ENCODE data around the gene DST.
"Not testable (repeated sequence)": the region's sequence is repeated elsewhere in the genome, so short reads cannot be mapped to it uniquely, and the experiment has no call there.

Gene DST

DNA sequence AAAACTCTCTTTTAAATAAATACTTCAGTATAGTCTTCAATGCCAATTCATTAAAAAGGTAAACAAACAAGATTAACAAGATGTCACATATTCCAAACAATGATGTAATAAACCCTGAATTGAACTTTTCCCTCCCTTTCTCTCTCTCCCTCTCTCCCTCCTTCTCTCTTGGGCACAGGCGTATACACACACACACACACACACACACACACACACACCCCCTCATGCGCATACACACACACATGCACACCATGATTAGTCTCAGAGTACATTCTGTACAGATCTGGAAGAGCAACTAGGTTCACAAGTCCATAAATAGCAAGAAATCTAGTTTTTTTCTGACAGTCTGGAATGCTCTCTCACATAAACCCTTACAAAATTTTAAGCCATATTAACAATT is 128.3 kb downstream of the DST start:
- DNase-seq = no peak

DNA sequence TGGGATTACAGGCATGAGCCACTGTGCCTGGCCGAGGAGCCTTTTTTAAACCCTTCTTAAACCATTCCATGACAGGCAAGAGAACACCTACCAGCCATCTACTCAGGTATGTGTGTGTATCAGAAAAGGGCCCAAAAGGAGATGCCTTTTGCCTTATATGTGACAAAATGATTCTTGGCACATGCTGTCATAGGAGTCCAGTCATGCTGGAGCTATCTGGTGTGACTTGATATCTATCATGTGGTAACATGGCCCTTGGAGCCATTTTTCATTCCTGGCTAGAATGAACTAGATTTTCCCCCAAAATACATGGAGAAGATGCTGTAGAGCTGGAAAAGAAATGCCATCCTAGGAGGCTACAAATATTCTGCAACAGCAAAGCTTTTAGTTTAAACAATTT is 129.1 kb downstream of the DST start:
- DNase-seq = no peak

DNA sequence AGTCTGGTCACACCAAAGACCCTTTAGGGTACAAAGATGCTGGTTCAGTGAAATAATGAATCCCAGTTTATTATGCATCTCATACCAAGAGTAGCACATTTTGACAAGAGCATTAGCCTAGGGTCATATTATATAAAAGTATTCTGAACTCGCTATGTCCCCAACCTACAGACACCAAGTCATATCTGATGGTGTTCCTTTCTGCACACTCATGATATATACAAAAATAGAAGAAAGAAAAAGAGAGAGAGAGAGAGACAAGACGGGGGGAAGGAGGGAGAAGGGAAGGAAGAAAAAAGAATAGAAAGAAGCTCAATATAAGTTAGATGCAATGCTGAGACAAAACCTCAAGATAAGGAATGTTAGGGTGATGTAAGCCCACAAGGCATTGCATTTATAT is 131.1 kb downstream of the DST start:
- DNase-seq = no peak

DNA sequence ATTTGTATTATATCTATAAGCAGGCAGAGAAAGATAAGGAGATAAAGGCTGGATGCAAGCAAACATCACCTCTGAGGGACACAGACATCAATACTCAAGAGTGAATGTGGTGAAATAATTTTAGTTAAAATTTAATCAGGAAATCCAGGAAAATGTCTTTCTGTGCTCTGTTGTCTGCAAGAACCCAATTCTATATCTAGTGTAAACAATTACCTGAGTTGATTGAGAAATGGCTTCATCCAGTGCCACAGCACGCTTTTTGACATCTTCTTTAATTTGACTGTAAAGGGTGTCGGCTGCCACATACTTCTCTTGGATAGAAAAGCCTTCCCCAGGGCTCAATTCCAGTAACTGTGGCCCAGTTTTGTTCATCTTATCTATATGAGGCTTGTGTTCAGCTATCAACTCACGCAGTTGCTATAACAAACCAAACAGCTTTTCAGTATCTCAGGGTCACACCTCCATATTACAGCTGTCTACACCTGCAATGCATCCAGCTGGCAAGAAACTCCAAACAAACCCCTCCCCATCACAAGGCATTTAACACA is 131.6 kb downstream of the DST start:
- DNase-seq = no peak

DNA sequence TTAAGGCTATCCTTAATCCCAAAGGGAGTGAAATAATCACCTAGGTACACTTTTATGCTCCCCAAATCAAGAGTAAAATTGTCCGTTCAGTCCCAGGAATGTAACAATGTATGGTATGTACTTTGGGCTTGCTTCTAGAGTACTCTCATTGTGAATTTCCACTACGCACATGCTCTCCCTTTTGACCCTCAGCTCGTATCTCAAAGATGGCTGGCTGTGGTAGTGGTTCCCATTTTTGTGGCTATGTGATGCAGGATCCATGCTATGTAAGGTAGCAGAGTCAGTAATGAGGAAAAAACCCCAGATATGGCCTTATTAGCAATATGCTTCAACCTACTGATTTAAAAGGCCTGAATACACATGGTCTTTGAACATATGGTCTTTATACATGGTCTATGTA is 133.7 kb downstream of the DST start:
- DNase-seq = no peak

DNA sequence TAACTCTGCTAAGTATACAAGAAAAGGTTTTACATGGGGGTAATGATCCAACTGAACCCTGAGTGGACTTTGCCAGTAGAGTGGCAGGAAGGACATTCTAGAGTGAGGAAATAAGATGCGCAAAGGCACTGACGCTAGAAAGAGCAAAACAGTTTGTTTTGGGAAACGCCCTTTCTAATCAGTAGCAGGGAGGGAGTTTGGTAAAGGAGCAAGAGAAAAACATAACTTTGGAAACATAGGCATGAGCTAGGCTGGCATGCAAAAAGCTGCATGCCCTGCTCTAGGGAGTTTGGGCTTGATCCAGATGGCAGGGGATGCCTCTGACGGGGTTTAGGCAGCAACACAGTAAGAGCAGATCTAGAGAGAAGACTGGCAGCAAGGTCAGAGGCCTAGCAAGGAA is 135.2 kb downstream of the DST start:
- DNase-seq = no peak

- DNase-seq = no peak
These were observed 137.0 kb downstream of the DST start for GRCh38 chr6:56505512-56506260.

GRCh38 chr6:56501993-56502392 is 140.7 kb downstream of the DST start:
- DNase-seq = no peak

- DNase-seq = no peak
These were observed 143.6 kb downstream of the DST start for GRCh38 chr6:56499095-56499494.

DNA sequence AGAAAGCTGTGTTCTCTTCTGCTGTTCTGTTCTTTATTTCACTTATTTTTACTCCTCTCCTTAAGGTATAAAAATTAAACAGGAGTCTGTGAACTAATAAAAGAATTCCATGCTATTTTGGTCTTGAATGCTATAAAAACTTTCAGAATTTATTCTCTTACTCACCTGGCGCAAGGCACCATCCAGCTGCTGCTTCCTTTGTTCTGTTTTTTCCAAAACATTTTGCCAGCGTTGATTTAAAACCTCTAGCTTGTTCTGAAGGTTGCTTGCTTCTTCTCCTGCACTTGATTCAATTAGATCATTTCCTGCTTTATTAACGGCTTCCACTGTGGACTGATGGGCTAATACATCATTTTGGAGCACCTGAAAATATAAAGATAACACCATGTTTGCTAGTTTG is 145.0 kb downstream of the DST start:
- no peak for DNase-seq

GRCh38 chr6:56497240-56497639 is 145.4 kb downstream of the DST start:
- peak; percentile 46 for DNase-seq

DNA sequence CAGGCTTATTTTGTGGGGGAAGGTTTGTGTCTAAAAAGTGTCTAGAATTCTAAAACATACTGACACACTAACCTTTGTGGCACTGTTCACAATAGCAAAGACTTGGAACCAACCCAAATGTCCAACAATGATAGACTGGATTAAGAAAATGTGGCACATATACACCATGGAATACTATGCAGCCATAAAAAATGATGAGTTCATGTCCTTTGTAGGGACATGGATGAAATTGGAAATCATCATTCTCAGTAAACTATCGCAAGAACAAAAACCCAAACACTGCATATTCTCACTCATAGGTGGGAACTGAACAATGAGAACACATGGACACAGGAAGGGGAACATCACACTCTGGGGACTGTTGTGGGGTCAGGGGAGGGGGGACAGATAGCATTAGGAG is 146.0 kb downstream of the DST start:
- DNase-seq = not testable (repeated sequence)

DNA sequence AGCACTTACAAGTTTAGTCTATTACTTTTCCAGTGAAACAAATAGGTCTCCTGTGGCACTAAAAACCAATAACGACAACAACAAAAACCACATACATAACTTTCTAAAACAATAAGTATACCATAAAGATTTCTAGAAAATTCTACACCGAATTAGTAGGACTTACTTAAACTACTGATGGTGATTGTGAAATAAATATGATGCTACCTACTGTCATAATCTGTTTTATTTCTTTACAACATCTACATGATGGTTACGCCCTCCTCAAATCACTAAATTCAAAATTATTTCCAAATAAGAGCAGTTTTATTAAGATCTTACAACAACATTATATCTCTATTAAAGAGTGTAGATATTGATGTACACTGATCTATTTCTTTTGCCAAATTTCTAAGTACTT is 147.0 kb downstream of the DST start:
- no peak for DNase-seq

DNA sequence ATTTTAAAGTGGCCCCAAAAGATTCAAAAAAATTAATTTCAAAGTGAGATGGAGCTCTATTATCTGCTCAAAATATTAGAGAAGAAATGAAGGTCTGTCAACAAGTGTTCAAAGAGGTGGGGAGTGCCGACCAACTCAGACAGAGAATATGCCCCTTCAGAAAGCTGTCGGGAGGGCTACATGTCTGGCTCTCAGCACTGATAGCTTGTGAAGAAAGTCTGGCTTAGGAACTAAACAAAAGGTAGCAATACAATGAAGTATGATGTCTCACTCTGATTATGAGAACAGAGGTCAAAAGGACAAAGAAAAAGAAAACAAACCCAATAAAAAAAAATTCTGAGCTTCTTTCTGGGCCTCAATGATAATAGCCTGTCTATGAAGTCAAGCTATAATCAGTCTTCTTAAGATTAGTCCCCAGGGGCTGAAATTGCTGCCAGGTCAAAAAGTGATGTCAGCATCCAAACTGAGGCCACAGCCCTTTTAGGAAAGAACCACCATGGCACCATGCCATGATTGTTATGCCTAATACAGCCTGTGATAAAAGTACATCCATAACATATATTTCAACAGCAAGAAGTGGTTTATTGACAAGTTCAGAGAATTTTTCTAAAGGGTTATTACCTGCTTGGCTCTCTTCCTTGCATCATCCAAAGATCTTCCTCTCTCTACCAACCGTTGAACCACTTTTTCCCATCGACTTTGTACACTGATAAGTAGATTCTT is 150.9 kb downstream of the DST start:
- DNase-seq = no peak

- no peak for DNase-seq
These were observed 151.7 kb downstream of the DST start for GRCh38 chr6:56490993-56491392.

- DNase-seq = no peak
These were observed 153.1 kb downstream of the DST start for GRCh38 chr6:56489559-56489958.

GRCh38 chr6:56488281-56488680 is 154.4 kb downstream of the DST start:
- no peak for DNase-seq

DNA sequence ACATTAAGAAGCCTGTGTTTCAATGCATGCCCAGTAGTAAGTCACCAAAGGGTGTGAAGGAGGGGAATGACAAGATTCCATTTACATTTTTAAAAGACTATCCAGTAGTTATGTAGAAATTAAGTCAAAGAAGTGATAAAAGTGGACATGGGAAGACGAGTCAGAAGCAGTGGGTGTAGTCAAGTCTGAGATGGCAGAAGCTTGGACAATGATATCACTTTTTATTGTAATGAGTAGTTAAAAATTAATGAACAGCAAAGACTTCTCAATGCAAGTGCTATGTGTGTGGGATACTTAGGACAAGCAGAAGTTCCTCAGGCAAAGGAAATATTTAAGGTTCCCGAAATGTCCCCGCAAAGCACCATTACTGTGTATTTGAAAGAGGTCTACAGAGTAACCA is 156.0 kb downstream of the DST start:
- no peak for DNase-seq

DNA sequence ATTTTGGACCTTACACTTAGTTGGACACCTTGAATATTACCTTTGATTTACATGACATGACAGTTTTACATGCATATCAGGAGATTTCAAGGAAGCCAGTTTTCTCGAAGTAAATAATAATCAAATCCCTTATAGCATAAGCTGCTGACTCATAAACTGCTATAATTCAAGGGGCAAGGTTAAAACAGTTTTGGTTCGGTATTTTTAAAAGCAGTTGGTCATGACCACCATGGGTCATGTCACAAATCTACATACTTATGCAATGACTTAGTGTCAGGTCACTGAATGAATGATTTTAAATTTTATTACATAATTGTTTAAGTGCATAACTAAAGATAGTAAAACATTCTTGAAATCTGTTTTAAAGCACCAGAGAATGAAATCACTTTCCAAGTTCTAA is 158.0 kb downstream of the DST start:
- DNase-seq = no peak

DNA sequence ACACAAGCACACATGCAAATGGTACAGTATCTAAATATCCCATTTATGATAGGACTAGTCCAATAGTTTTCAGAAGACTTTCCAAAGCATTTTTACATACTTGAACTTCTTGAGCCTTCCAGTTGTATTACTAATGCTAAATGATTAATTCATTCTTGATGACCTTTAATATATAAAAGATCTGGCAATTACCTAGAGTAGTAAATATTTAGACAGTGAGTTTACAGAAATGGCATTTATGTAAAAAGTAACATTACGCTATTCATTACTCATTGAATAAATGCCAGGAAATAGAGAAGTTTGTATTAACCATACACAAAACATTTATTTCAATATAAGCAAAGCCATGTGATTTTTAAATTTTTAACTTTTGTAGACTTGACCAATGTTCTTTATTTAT is 158.8 kb downstream of the DST start:
- DNase-seq = no peak

DNA sequence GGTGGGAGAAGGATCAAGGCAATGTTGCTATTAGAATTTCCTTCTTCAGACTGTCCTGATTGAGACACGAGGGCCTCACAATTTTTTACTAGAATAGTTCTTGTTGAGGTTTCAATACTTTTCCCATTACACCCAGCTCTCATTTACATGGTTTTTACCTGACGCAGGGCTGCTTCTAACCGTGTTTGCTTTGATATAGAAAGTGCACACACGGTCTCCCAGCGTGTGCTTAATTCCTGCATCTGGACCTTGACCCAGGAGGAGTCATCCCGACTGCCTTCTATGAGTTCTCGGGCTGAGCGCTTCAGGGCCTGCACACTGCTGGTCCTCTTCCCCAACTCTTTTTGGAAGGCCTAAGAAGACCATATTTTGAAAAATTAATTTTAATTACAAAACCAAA is 160.2 kb downstream of the DST start:
- DNase-seq = no peak

GRCh38 chr6:56481957-56482356 is 160.7 kb downstream of the DST start:
- DNase-seq = no peak

GRCh38 chr6:56480654-56481337 is 161.9 kb downstream of the DST start:
- DNase-seq = no peak

DNA sequence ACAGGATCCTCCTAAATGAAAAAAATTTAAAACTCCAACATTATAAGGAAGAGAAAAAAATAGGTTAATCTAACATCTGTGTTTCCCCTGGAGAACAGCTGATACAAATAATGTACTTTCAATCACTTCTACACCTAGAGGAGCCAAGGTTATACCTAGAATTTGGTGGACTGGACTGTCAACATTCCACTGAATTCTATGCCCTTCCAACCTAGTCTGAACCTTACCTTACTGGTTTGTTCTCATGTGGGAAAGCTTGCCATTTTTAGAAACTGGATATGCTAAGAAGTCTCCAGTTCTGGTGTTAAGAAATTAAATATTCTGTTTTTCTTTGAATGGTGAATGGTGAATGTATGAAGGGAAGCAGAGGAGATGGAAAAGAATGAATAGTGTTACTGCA is 162.4 kb downstream of the DST start:
- DNase-seq = no peak
